ENCODE measurements around the gene EFHD2.
"Not testable (repeated sequence)": the region's sequence is repeated elsewhere in the genome, so short reads cannot be mapped to it uniquely, and the experiment has no call there.

The EFHD2 gene

GRCh38 chr1:15430787-15431570, 21.3 kb downstream of the EFHD2 start:
- peak; percentile 51 to 77 (median 61) for DNase-seq (ENCODE audit: low read depth in 2 of 3, low spot score in 1 of 3)

DNA sequence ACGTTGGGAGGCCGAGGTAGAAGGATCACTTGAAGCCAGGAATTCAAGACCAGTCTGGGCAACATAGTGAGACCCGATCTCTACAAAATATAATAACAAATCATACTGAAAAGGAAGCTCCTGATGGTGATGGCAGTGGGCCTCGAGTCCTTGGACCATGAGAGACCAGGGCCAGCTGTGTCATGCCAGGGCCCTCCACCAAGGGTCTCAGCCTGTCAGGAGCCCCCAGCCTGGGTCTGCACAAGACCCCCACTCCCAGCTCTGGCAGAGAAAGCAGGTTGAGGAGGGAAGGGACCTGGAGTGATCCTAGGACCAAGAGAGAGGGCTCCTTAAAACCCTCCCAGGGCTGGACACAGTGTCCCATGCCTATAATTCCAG, 21.9 kb downstream of the EFHD2 start:
- no peak for DNase-seq (ENCODE audit: low read depth in 2 of 3, low spot score in 1 of 3)

DNA sequence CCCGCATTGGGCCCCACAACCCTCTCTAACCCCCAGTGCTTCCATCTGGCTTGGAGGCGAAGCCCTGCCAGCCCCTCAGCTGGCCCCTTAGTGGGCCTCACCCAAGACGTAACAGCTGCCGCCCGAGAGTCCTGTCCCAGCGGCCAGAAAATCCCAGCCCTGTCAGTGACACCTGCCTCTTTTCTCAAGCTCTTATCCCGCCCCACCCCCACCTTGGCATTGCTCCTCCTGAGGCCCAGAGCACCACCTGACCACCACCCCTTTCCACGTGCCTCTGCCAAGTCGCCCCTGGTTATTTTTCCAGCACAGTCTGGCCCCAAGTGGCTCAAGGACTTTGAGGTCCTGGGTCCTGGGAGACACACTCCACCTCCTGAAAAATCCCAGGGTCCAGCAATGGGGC, 22.6 kb downstream of the EFHD2 start:
- DNase-seq (ENCODE audit: low read depth in 2 of 3, low spot score in 1 of 3) = no peak

DNA sequence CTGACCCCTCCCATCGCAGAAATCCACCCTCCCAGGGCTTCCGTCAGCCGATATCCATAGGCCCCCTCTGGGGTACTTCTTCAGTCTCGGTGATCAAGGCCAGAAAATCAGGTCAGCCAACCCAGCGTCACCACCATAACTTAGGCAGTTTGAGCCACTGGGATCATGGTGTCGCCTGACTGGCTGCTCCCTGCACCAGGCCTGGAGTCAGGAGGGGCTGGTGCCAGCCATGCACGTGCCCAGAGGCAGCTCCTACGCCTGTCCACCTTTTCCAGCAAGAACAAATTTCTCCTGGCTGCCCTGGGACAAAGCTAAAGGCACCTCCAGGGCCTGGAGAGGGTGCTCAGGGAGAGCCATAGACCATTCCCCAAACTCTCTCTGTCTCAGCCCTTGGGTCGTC, 23.8 kb downstream of the EFHD2 start:
- no peak for DNase-seq (ENCODE audit: low read depth in 2 of 3, low spot score in 1 of 3)

DNA sequence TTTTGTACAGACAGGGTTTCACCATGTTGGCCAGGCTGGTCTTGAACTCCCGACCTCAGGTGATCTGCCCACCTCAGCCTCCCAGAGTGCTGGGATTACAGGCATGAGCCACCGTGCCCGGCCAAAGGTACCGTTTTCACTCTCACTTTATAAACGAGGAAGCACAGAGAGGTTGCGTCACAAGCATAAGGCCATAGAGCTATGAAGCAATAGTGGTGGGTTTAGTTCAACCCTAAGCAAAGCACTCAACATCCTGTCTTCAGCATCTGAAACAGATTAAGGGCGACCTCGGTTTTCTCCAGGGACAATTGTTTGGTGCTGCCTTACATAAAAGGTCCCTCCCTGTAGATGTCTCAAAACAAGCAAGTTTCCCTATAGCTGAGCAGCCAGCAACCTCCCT, 25.1 kb downstream of the EFHD2 start:
- DNase-seq (ENCODE audit: low read depth in 2 of 3, low spot score in 1 of 3) = not testable (repeated sequence)

DNA sequence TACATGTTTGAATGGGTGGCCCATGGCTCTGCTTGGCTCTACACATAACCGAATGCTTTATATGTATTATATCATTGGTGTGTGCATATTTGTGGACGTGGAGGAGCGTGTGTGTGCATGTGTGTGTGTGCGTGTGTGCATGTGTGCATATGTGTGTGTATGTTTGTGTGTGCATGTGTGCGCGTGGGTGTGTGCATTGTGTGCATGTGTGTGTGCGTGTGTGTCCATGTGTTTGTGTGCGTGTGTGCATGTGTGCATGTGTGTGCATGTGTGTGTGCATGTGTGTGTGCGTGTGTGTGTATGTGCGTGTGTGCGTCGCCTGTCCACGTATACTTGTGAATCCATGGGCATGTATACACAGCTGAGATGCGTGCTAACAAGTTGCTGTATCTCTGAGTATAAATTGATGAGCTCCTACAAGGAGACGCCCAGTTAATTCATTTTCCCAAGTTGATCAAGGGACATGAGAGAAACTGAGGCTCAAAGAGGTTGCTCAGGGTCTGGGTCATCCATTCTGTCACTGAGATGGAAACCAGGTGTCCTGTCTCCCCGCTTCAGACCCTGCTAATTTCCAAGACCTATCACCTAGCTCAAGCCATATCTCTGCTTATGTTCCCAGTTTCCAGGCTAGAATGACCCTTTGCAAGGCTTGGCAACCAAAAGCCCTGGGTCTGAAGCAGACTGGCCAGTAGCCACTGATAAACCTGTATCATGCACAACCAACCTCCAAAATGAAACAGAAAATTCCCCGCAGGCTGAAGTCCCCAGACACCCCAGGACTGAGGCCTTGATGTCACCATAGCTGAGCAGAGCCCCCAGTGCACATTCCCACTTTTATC, 25.8 kb downstream of the EFHD2 start:
- DNase-seq (ENCODE audit: low read depth in 2 of 3, low spot score in 1 of 3) = no peak

DNA sequence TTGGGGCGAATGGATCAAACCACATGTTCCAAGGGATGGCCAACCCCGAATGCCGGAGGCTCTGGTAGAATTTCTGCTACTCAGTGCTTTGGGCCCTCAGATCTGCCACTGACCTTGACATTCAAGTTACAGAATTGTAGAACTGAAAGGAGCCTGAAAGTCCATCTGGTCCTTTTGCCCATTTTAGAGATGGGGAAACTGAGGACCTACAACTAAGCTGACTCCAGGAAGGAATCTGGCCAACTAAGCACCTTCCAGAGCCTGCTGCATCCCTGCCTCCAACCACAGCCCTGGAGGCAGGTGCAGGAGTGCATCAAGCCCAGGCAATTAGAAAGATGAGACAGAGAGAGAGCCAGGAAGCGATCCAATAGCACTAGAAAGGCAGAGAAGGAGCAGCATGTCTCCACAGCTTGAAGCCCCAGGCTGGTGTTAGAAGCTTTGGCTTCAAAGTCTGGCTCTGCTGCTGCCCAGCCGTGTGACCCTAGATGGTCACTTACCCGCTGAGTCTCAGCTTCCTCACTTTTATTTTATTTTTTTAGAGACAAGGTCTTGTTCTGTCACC, 27.3 kb downstream of the EFHD2 start:
- no peak for DNase-seq (ENCODE audit: low read depth in 2 of 3, low spot score in 1 of 3)

DNA sequence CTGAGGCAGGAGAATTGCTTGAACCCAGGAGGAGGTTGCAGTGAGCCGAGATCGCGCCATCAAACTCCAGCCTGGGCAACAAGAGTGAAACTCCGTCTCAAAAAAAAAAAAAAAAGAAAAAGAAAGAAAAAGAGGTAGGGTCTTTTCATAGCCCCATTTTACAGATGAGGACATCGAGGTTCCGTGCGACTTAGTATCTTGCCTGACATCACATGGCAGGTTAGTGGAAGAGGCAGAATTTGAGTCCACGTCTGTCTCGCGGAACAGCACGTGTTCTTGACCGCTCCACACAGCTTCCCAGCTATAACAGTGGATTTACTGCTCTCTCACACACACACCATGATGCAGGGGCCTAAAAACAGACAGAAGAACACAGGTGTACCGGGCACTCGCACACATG, 29.6 kb downstream of the EFHD2 start:
- DNase-seq (ENCODE audit: low read depth in 2 of 3, low spot score in 1 of 3) = no peak

- no peak for DNase-seq (ENCODE audit: low read depth in 2 of 3, low spot score in 1 of 3)
Measured at GRCh38 chr1:15440357-15440756, 30.7 kb downstream of the EFHD2 start.

DNA sequence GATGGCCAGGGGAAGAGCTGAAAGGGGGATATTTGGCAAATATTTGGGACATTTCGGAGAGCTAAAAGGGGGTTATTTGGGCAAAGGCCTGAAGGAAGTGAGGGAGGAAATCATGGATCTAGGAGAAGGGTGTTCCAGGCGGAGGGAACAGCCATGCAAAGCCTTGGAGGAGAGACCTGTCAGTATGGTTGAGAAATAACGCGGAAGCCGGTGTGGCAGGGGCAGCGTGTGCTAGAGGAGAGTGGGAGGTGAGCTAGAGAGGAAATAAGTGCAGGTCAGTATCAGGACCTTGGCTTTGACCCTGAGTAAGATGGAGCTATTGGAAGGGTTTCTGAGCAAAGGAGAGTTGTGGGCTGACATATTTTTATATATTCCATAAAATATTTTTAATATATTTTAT, 31.6 kb downstream of the EFHD2 start:
- no peak for DNase-seq (ENCODE audit: low read depth in 2 of 3, low spot score in 1 of 3)

GRCh38 chr1:15442119-15442518, 32.4 kb downstream of the EFHD2 start:
- no peak for DNase-seq (ENCODE audit: low read depth in 2 of 3, low spot score in 1 of 3)

GRCh38 chr1:15442759-15443158, 33.1 kb downstream of the EFHD2 start:
- no peak for DNase-seq (ENCODE audit: low read depth in 2 of 3, low spot score in 1 of 3)

DNA sequence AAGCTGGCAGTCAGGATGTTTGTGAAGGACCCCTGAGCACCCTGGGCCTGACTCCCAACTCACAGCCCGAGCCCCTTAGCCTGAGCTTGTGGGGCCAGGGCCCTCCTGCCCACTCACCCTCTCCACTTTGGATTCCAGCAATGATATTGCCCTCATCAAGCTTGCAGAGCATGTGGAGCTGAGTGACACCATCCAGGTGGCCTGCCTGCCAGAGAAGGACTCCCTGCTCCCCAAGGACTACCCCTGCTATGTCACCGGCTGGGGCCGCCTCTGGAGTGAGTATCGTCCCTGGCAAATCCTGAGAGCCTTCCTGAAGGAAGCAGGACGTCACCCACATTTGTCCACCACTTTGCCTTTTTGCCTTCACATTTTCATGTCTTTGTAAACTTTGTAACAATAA, 33.6 kb downstream of the EFHD2 start:
- DNase-seq (ENCODE audit: low read depth in 2 of 3, low spot score in 1 of 3) = no peak

GRCh38 chr1:15444468-15445389, 35.0 kb downstream of the EFHD2 start:
- no peak for DNase-seq (ENCODE audit: low read depth in 2 of 3, low spot score in 1 of 3)

DNA sequence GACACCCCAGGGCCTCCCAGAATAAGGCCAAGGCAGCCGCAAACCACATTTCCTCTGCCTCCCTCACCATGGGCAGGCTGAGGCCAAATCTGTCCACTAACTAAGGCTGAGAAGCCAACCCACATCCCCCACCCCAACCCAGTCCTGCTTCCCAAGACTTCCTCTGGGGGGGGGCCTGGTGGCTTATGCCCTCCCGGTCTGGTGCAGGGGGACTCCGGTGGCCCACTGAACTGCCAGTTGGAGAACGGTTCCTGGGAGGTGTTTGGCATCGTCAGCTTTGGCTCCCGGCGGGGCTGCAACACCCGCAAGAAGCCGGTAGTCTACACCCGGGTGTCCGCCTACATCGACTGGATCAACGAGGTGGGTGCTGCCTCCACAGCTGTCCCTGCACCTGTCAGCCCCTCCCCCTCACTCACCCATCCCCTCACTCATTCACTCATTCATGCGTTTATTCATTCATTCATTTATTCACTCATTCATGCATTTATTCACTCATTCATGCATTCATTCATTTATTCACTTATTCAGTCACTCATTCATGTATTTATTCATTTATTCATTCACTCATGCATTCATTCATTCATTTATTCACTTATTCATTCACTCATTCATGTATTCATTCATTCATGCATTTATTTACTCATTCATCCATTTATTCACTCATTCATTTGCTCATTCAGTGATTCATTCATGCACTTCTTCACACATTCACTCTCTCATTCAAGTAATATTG, 35.9 kb downstream of the EFHD2 start:
- DNase-seq (ENCODE audit: low read depth in 2 of 3, low spot score in 1 of 3) = no peak

- DNase-seq (ENCODE audit: low read depth in 2 of 3, low spot score in 1 of 3) = no peak
Measured at GRCh38 chr1:15446212-15446611, 36.5 kb downstream of the EFHD2 start.

DNA sequence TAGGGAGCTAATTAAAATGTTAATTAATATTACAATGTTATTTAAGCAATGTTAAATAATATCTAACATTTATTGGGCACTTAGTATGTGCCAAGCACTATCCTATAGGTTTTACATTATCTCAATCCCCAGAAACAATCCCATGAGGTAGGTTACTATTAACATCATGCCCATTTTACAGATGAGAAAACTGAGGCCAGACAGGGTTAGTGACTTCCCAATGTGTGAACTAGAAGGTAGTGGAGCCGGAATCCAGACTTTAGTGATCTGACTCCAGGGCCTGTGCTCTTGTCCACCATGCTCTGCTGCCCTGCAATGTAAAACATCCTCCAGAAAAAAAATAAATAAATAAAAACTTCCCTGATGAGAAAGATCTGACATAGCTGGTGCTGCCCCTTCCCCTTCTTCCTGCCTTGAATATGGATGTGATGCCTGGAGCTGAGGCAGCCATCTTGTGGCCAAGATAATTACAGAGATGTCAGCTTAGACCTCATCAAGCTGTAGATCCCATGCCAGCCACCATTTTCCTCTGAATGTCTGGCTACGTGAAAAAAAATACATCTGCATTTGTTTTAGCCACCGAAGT, 39.3 kb downstream of the EFHD2 start:
- no peak for DNase-seq (ENCODE audit: low read depth in 2 of 3, low spot score in 1 of 3)

DNA sequence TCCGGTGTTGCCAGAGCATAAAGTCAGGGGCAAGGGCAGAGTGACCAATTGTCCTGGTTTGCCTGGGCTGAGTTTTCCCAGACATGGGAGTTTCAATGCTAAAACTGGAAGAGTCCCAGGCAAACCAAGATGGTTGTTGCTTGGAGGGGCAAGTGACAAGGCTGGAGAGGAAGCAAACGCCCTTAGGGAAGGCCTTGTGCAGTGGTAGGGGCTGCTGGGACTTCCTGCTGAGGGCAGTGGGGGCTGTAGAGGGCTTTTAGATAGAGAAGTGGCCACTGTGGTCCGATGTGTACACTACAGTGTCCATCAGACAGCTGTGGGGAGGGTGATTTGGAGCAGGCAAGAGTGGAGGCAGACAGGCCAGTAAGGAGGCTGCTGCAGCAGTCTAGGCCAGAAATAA, 39.9 kb downstream of the EFHD2 start:
- no peak for DNase-seq (ENCODE audit: low read depth in 2 of 3, low spot score in 1 of 3)

- DNase-seq (ENCODE audit: low read depth in 2 of 3, low spot score in 1 of 3) = no peak
Measured at GRCh38 chr1:15451014-15451722, 41.5 kb downstream of the EFHD2 start.
